Activated CD4-positive, CD25-positive, alpha-beta regulatory T cell treated with anti-CD3 and anti-CD28 coated beads, Interleukin-2, amount 50 U/mL, for 24 hours (primary cell): ENCODE data around the gene SLC7A9.
"Not testable (repeated sequence)": the region's sequence is repeated elsewhere in the genome, so short reads cannot be mapped to it uniquely, and the experiment has no call there.

Source experiments
- ATAC-seq, 2 donors: fragments of 150-1000 bp; cut with Tn5 transposase; one replicate each; pipeline ENCODE4 v1.10.0; 2021; ENCODE audit warnings: mild to moderate bottlenecking in 1 of 2, moderate library complexity in 1 of 2

Gene SLC7A9

DNA sequence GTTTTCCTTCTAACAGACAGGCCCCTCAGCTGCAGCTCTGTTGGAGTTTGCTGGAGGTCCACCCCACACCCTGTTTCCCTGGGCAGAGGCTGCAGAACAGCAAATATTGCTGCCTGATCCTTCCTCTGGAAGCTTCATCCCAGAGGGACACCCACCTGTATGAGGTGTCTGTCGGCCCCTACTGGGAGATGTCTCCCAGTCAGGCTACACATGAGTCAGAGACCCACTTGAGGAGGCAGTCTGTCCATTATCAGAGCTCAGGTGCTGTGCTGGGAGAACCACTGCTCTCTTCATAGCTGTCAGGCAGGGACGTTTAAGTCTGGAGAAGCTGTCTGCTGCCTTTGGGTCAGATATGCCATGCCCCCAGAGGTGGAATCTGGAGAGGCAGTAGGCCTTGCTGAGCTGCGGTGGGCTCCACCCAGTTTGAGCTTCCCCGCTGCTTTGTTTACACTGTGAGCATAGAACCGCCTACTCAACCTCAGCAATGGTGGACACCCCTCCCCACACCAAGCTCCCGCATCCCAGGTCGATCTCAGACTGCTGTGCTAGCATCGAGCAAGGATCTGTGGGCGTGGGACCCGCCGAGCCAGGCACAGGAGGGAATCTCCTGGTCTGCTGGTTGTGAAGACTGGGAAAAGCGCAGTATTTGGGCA, 82.3 kb downstream of the SLC7A9 start:
- ATAC-seq = not testable (repeated sequence)

GRCh38 chr19:32782089-32782488, 87.5 kb downstream of the SLC7A9 start:
- ATAC-seq = not testable (repeated sequence)

DNA sequence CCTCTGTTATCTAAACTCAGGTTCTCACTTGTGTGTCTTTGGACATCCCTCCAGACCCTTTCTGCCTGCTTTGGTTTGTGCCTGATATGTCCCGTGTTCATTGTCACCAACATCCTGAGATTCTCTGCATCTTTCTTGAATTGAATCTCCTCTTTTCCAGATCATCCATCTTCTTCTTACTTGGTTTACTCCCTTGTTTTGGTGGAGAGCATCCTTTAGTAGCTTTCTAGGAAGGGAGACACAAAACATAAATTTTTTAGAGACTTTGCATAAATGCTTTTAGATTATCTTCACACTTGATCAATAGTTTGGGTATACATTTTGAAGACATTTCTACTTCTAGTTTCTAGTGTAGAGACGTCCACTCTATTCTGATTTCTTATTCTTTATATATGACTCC, 88.3 kb downstream of the SLC7A9 start:
- ATAC-seq = no peak
